ENCODE measurements around the gene ARHGEF37. TPM values are rescaled to one million over a fixed set of nuclear protein-coding genes. Genes with fewer than 3 reads are reported as not detected.

The ARHGEF37 gene
- total and polyA plus RNA-seq, 2 of the 8 experiments (the other 6 are each of a cell fraction or from before 2014, with no cell fraction given): 0.21 to 0.48 TPM

GRCh38 chr5:149681252-149681651 is 100.0 kb downstream of the ARHGEF37 start:
- no peak overlapping the region for H2AK5ac ChIP-seq (ENCODE audit: low read depth, low read length)
- no peak overlapping the region for H4K8ac ChIP-seq (ENCODE audit: extremely low read depth, insufficient read depth, low read length)
- H2BK20ac ChIP-seq (ENCODE audit: low read length): no peak overlapping the region
- H2BK15ac ChIP-seq (ENCODE audit: low read length): no peak overlapping the region
- H3K18ac ChIP-seq (ENCODE audit: extremely low read depth, low read length): no peak overlapping the region
- no peak overlapping the region for H2BK12ac ChIP-seq (ENCODE audit: low read depth, low read length)
- DNase-seq (ENCODE audit: low read depth in 1 of 2, low spot score in 2 of 2): no peak
- H3K56ac ChIP-seq (replicated peaks; ENCODE audit: insufficient read length, low read depth, low read length): no peak overlapping the region
- no peaks in the 10 kb centered on the region; the same call in 1 of the 2 replicates for H3K23me2 ChIP-seq (ENCODE audit: low read depth, low read length)
- no peak overlapping the region for H4K91ac ChIP-seq (replicated peaks; ENCODE audit: insufficient read length, low read length)
- POLR2A ChIA-PET (ENCODE audit: partially characterized antibody): no interaction called here
- FAIRE-seq: no peak
- no peak overlapping the region for H3K23ac ChIP-seq (ENCODE audit: insufficient read length)
- no peaks in the 10 kb centered on the region for H3K79me2 ChIP-seq (ENCODE audit: control insufficient read depth in 1 of 2, insufficient read depth in 2 of 2, low read length in 2 of 2)
- no peak overlapping the region for H3K4ac ChIP-seq (replicated peaks; ENCODE audit: insufficient read length, low read depth, low read length)
- CTCF ChIA-PET (ENCODE audit: partially characterized antibody): interaction anchor here (0.6 to 1.3 kb wide), 4 partner anchors 14 to 792 kb away, joined by 3 to 5 read pairs (median 3); no protein-coding TSS in a partner anchor
- 84% methylated on average over 5 of the region's 5 CpGs; no CpG with 5 or more reads in 1 of the 2 experiments for WGBS, 2 experiments (ENCODE audit: extremely low coverage in 1 of 2, insufficient coverage in 1 of 2, insufficient read length in 1 of 2, insufficient replicate concordance in 2 of 2, low coverage in 1 of 2, low lambda C conversion rate in 2 of 2, missing lambda C conversion rate in 1 of 2)
- H3K79me1 ChIP-seq (ENCODE audit: low read depth, low read length): no peaks in the 10 kb centered on the region
- H3K27ac ChIP-seq (ENCODE audit: low read depth, low read length): no peak overlapping the region
- no peak overlapping the region for H3K9ac ChIP-seq (replicated peaks in 1 of 4; ENCODE audit: extremely low read depth in 1 of 4, low read depth in 3 of 4, low read length in 3 of 4)
- H4K20me1 ChIP-seq (replicated peaks in 1 of 2; ENCODE audit: control insufficient read depth in 1 of 2, insufficient read depth in 2 of 2, low read length in 2 of 2): no peaks in the 10 kb centered on the region
- H2AFZ ChIP-seq (ENCODE audit: low read length): no peak overlapping the region
- no peak overlapping the region for H3K4me3 ChIP-seq (ENCODE audit: extremely low read depth in 1 of 4, insufficient read depth in 2 of 4, low read depth in 3 of 4, low read length in 4 of 4)
- no peak overlapping the region for H2BK5ac ChIP-seq (ENCODE audit: low read depth, low read length)
- no peak overlapping the region for H3K4me2 ChIP-seq (ENCODE audit: insufficient read depth in 1 of 2, low read depth in 2 of 2, low read length in 2 of 2)
- no peaks in the 10 kb centered on the region for H3K36me3 ChIP-seq (ENCODE audit: control insufficient read depth in 2 of 4, insufficient read depth in 4 of 4, low read length in 3 of 4)
- H3K27me3 ChIP-seq (replicated peaks in 1 of 4; ENCODE audit: control insufficient read depth in 3 of 4, extremely low read depth in 1 of 4, insufficient read depth in 3 of 4, low read length in 3 of 4): no peaks in the 10 kb centered on the region
- no peaks in the 10 kb centered on the region; a peak in 1 of 7 replicates for H3K4me1 ChIP-seq (replicated peaks in 1 of 4; ENCODE audit: control insufficient read depth in 3 of 4, insufficient read depth in 4 of 4, low read length in 3 of 4)
- H3K14ac ChIP-seq (ENCODE audit: insufficient read length): no peak overlapping the region
- no peak overlapping the region for H4K5ac ChIP-seq (ENCODE audit: insufficient read length, low read depth, low read length)
- no peaks in the 10 kb centered on the region for H3K9me3 ChIP-seq (ENCODE audit: insufficient read depth in 2 of 2, low read depth in 1 of 2, low read length in 1 of 2)
- no peak overlapping the region for H2BK120ac ChIP-seq (replicated peaks; ENCODE audit: low read depth, low read length)
- TF ChIP-seq HDAC6 (IDR thresholded peaks at IDR 0.05; ENCODE audit: low read depth, low read length) (no peak), USF2 (IDR thresholded peaks at IDR 0.05; ENCODE audit: low read length) (no peak), SIRT6 (IDR thresholded peaks at IDR 0.05; ENCODE audit: low read length) (no peak), ATF3 (IDR thresholded peaks at IDR 0.05; ENCODE audit: insufficient read depth, low read depth, low read length) (no peak), CBX8 (IDR thresholded peaks at IDR 0.05; ENCODE audit: borderline replicate concordance, low read depth, low read length) (no peak), CHD1 (IDR thresholded peaks at IDR 0.05; ENCODE audit: low read depth, low read length) (no peak), SIX5 (IDR thresholded peaks at IDR 0.05; ENCODE audit: low read depth, low read length) (no peak), SIN3A (conservative IDR thresholded peaks at IDR 0.05 in 1 of 2, IDR thresholded peaks at IDR 0.05 in 1 of 2; ENCODE audit: low read depth in 1 of 2, low read length in 2 of 2) (no peak), SAP30 (IDR thresholded peaks at IDR 0.05; ENCODE audit: insufficient read depth, insufficient replicate concordance, low read length) (no peak), GTF2F1 (IDR thresholded peaks at IDR 0.05; ENCODE audit: borderline replicate concordance, low read depth, low read length) (no peak), SRF (IDR thresholded peaks at IDR 0.05; ENCODE audit: low read depth, low read length) (no peak), NANOG (IDR thresholded peaks at IDR 0.05; ENCODE audit: insufficient read depth, low read depth, low read length, poor library complexity, severe bottlenecking) (no peak), SP1 (IDR thresholded peaks at IDR 0.05; ENCODE audit: low read depth, low read length) (no peak)
